Nephron progenitor cell (in vitro differentiated cells): ENCODE results near the gene FXYD2.
"Not testable (repeated sequence)": the region's sequence is repeated elsewhere in the genome, so short reads cannot be mapped to it uniquely, and the experiment has no call there.

Experiments used
- DNase-seq: peaks from one replicate; pipeline ENCODE4 v3.0.0; 2021
- H3K27ac Mint-ChIP-seq: 2 replicates; pipeline ENCODE4 v1.8.0; 2021; ENCODE audit warnings: mild to moderate bottlenecking, moderate library complexity, mixed read lengths
- H3K27me3 Mint-ChIP-seq: 2 replicates; pipeline ENCODE4 v1.8.0; 2021; ENCODE audit warnings: mild to moderate bottlenecking, low read depth, mixed read lengths; ENCODE audit not compliant: poor library complexity
- H3K36me3 Mint-ChIP-seq: 2 replicates; pipeline ENCODE4 v1.8.0; 2021; ENCODE audit warnings: low read depth, mixed read lengths
- H3K4me1 Mint-ChIP-seq: 2 replicates; pipeline ENCODE4 v1.8.0; 2021; ENCODE audit warnings: mixed read lengths
- H3K4me3 Mint-ChIP-seq: 2 replicates; pipeline ENCODE4 v1.8.0; 2021; ENCODE audit warnings: mild to moderate bottlenecking, moderate library complexity, mixed read lengths
- H3K9me3 Mint-ChIP-seq: 2 replicates; pipeline ENCODE4 v1.8.0; 2021; ENCODE audit warnings: mild to moderate bottlenecking, moderate library complexity, mixed read lengths
- CTCF ChIP-seq: fragments of 200-600 bp; sonication (generic); IDR thresholded peaks from 2 replicates; pipeline ENCODE4 v1.5.0; 2021; ENCODE audit warnings: antibody characterized with exemption

The FXYD2 gene

GRCh38 chr11:117866526-117866925, 42.0 kb upstream of the FXYD2 start:
- no peaks in the 10 kb centered on the region for H3K9me3 Mint-ChIP-seq
- peaks cover 29% of the 10 kb centered on the region for H3K27me3 Mint-ChIP-seq
- peaks cover 5% of the 10 kb centered on the region for H3K36me3 Mint-ChIP-seq
- no peak overlapping the region for H3K4me3 Mint-ChIP-seq
- TF ChIP-seq CTCF = no peak
- no peak for DNase-seq
- H3K27ac Mint-ChIP-seq = no peak overlapping the region
- H3K4me1 Mint-ChIP-seq = peaks cover 75% of the 10 kb centered on the region

GRCh38 chr11:117865546-117865945, 41.0 kb upstream of the FXYD2 start:
- not testable (repeated sequence) for DNase-seq

GRCh38 chr11:117863383-117863782, 38.8 kb upstream of the FXYD2 start:
- Mint-ChIP-seq H3K9me3 (no peaks in the 10 kb centered on the region), H3K36me3 (peaks cover 5% of the 10 kb centered on the region), H3K4me1 (peaks cover 72% of the 10 kb centered on the region)

More at GRCh38 chr11:117865546-117865945, 41.0 kb upstream of the FXYD2 start:
- not testable (repeated sequence) for H3K36me3 Mint-ChIP-seq, H3K9me3 Mint-ChIP-seq, H3K4me3 Mint-ChIP-seq
- Mint-ChIP-seq H3K4me1 (peaks cover 79% of the 10 kb centered on the region), H3K27me3 (peaks cover 22% of the 10 kb centered on the region), H3K27ac (peak overlapping the region; percentile 44)

GRCh38 chr11:117862753-117863152, 38.2 kb upstream of the FXYD2 start:
- DNase-seq = no peak
- Mint-ChIP-seq H3K27me3 (peaks cover 14% of the 10 kb centered on the region), H3K4me1 (peaks cover 66% of the 10 kb centered on the region), H3K9me3 (no peaks in the 10 kb centered on the region), H3K27ac (peak overlapping the region; percentile 32), H3K36me3 (peaks cover 5% of the 10 kb centered on the region), H3K4me3 (peak overlapping the region; percentile 9)
- no peak for TF ChIP-seq CTCF

More at GRCh38 chr11:117863383-117863782, 38.8 kb upstream of the FXYD2 start:
- H3K27me3 Mint-ChIP-seq = peaks cover 20% of the 10 kb centered on the region
- H3K27ac Mint-ChIP-seq = no peak overlapping the region
- DNase-seq = no peak
- no peak for TF ChIP-seq CTCF
- no peak overlapping the region for H3K4me3 Mint-ChIP-seq

GRCh38 chr11:117862019-117862725, 37.6 kb upstream of the FXYD2 start:
- Mint-ChIP-seq H3K4me3 (peak overlapping the region; percentile 19), H3K9me3 (no peaks in the 10 kb centered on the region), H3K4me1 (peaks cover 60% of the 10 kb centered on the region), H3K36me3 (peaks cover 5% of the 10 kb centered on the region), H3K27me3 (peaks cover 14% of the 10 kb centered on the region), H3K27ac (peak overlapping the region; percentile 52)
- no peak for TF ChIP-seq CTCF
- DNase-seq = no peak

- H3K36me3 Mint-ChIP-seq = peaks cover 5% of the 10 kb centered on the region
- peak overlapping the region; percentile 30 for H3K4me3 Mint-ChIP-seq
- peaks cover 56% of the 10 kb centered on the region for H3K4me1 Mint-ChIP-seq
- peak; percentile 71 for DNase-seq
- peak overlapping the region; percentile 52 for H3K27ac Mint-ChIP-seq
- peaks cover 11% of the 10 kb centered on the region for H3K27me3 Mint-ChIP-seq
- no peak for TF ChIP-seq CTCF
- no peaks in the 10 kb centered on the region for H3K9me3 Mint-ChIP-seq
Measured at GRCh38 chr11:117861151-117862018, 36.8 kb upstream of the FXYD2 start.
